ENCODE measurements around the gene STOML1.
"Not testable (repeated sequence)": the region's sequence is repeated elsewhere in the genome, so short reads cannot be mapped to it uniquely, and the experiment has no call there.

Gene STOML1

DNA sequence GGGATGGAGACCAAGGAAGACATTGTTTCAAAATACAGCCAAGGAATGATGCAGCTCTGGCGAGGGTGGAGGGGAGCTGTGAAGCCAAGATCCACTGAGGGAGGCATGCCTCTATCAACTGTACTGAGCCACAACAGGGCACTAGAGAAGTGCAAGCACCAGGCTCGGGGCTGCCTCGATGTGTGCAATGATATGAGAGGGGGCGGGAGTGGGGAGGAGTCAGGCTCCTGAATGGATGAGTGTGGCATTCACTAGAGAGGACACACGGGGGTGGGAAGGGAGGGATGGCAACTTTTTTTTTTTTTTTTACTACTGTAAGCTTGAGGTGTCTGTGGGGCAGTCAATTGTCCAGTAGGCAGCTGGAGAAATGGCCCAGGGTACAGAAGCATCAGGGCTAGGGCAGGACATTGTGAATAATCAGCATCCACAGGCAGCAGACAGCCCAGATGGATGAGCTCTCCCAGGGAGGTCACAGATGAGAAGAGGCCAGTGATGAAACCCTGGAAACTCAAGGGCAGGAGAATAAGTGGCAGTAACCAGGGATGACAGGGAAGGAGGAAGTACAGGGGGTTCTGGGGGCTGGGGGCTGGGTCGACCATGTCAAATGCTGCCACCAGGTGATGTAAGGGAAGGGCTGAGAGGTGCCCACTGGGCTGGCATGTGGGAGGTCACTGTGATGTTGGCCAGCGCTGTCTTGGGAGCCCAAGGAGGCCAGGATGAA lies 5.9 kb downstream of the STOML1 start:
- DNase-seq = no peak

- DNase-seq = no peak
Observed at GRCh38 chr15:73985101-73985873, 6.8 kb downstream of the STOML1 start.

DNA sequence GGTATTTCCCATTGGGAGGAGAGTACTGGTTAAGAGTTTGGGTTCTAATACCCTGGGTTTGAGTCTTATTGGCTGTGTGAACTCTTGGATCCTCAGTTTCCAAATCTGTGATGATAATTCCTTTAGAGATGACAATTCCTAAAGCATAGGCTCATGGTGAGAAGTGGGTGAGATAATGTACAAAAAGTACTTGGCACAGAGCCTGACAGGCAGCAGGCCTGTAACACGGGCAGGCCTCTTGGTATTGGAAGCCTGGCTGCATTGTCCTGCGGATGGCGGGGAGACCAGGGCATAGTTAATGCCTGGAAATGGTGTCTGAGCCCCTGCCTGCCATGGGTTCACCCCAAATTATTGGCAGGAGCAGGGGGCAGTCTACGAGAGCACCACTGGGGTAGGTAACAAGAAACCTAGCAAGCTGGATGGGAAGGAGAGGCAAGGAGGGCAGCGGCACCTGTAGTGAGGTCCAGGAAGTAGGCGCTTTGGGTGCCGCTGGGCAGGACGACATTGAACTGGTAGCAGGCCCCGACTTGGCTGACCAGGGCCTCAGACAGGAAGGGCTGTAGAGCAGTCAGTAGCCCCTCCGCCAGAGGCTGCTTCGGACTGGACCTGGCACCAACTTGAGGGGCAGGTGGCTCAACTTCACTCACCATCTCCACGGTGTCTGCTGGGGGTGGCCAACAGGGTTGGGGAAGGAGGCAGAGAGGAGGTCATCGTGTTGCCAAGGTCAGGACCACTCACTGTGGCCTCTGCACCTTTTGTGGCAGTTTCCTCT lies 7.7 kb downstream of the STOML1 start:
- DNase-seq = no peak

DNA sequence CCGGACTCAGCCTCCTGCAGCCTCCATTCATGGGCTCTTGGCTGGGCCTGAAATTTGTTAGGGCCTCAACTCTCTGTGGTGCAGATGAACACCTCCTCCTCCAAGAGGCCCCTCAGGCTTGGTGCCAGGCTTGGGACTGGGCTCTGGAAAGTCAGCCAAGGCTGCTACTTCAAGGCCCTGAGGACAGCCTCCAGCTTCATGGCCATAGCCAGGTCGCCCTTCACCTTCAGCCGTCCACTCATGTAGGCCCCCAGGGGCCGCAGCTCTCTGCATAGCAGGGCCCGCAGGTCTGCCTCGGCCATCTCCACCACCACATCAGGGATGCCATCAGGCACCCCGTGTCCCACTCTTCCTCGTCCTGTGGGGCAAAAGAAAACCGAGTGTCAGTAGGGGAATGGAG lies 8.3 kb downstream of the STOML1 start:
- no peak for DNase-seq

GRCh38 chr15:73983211-73983727 lies 8.8 kb downstream of the STOML1 start:
- DNase-seq = no peak

GRCh38 chr15:73982222-73982962 lies 9.7 kb downstream of the STOML1 start:
- DNase-seq = peak in 3 of 6 experiments; percentile 7 to 17 (median 10)

- no peak for DNase-seq
Observed at GRCh38 chr15:73981761-73982221, 10.3 kb downstream of the STOML1 start.

DNA sequence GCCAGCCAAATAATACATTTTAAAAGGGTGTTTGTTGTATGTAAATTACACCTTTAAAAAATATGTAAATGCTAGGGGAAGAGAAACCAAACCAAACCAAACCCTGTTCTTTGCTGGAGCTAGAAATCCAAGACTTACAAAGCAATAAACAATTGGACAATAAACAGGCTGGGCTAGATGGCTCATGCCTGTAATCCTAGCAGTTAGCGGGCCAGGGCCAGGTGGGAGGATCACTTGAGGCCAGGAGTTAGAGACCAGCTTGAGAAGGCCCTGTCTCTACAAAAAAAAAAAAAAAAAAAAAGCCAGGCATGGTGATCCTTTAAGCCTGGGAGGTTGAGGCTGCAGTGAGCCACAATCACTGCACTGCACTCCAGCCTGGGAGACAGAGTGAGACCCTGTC lies 12.5 kb downstream of the STOML1 start:
- DNase-seq = no peak

GRCh38 chr15:73978896-73979295 lies 13.2 kb downstream of the STOML1 start:
- no peak for DNase-seq

DNA sequence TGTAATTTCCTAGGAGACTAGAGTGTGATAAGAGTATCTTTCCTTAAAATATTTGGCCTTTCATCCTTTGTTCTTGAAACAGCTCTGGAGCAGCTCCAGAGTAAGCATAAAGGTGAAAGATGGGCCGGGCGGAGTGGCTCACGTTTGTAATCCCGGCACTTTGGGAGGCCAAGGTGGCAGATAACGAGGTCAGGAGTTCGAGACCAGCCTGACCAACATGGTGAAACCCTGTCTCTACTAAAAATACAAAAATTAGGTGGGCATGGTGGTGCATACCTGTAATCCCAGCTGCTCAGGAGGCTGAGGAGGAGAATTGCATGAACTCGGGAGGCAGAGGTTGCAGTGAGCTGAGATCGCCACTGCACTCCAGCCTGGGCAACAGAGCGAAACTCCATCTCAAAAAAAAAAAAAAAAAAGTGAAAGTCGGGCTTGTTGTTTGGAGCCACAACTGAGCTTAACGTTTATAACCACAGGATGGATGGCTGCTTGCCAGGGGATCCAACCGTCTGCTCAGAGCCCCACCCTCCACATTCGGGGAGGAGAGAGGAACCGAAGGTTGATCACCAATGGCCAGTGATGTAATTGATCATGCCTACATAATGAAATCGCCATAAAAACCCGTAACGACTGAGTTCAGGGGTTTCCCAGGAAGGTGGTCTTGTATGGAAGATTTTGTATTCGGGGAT lies 16.5 kb downstream of the STOML1 start:
- DNase-seq = peak; percentile 6 to 62 (median 33)

DNA sequence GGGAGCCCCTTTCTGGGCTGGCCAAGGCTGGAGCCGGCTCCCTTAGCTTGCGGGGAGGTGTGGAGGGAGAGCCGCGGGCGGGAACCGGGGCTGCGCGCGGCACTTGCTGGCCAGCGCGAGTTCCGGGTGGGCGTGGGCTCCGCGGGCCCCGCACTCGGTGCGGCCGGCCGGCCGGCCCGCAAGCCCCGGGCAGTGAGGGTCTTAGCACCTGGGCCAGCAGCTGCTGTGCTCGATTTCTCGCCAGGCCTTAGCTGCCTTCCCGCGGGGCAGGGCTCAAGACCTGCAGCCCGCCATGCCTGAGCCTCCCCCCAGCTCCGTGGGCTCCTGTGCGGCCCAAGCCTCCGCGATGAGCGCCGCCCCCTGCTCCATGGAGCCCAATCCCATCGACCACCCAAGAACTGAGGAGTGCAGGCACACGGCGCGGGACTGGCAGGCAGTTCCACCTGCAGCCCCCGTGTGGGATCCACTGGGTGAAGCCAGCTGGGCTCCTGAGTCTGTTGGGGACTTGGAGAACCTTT lies 18.4 kb downstream of the STOML1 start:
- not testable (repeated sequence) for DNase-seq

DNA sequence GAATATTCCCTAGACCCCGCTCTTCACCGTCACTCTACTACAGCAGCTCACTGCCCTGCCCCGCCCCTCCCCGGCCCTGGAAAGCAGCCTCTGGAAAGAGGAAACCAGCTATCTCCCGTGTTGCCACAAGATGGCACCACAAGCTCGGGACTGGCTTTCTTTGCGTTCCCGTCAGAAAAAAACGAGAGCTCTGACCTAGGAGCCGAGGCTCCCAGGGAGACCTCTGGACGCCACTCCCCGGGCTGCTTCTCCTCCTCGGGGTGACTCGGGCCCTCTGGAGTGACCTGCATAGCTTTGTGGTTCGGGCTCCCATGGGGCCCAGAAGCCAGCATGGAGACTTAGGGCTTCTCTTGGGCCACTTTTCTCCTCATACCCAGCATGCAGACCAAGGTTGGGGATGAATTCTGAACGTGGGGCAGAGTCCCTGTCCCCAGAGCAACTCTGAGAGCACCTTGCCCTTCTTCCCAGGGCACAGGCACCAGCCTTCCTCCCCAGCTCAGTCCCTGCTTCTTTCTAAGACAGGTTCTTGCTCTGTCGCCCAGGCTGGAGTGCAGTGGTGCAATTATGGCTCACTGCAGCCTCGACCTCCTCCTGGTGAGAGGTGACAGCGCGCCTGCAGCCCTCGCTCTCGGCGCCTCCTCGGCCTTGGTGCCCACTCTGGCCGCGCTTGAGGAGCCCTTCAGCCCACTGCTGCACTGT lies 19.0 kb downstream of the STOML1 start:
- DNase-seq = peak; percentile 51 to 83 (median 66)

DNA sequence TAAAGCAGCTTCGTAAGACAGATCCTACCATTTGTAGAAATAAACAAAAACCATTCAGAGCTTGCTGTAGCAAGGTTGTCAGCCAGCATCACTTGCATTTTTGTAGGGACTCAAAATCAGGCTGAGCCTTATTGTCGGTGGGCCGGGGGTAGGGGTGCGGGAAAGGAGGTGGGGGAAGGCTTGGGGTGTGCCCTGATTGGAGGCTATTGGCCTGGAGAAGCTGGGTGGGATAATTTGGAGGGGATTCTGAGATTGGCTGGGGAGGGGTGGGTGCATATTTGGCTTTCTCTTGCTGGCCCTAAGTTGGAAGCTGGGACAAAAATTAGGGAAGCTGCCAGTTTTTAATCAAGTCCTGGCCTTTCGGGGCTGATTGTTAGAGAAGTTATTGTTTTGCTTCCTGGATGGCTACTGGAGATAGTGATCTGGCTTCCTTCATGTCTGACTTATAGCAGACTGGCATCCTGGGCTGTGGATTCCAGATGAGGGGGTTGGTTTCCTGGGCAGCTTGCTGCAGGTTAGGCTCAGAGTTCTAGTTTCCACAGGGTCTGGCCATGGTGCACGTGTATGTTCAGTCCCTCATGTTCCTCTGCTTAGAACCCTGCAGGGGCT lies 22.8 kb downstream of the STOML1 start:
- no peak for DNase-seq

GRCh38 chr15:73968461-73968860 lies 23.6 kb downstream of the STOML1 start:
- DNase-seq = no peak

DNA sequence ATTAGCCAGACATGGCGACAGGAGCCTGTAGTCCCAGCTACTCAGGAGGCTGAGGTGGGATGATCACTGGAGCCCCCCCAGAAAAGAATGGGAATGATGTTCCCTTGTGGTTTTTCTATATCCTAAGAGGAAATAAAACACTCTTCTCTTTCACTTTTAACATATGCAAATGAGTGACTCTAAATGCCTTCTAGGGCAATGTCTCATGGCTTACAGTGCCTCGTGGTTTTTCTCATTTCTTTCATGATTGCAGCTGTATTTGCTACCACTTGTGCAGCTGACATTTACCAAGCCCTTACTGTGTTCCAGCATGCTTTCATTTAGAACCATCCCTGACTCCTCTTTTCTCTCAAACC lies 26.4 kb downstream of the STOML1 start:
- peak in 3 of 6 experiments; percentile 46 to 54 (median 50) for DNase-seq

GRCh38 chr15:73965094-73965757 lies 26.9 kb downstream of the STOML1 start:
- DNase-seq = peak in 2 of 6 experiments; percentile 41 to 54

GRCh38 chr15:73964736-73965093 lies 27.4 kb downstream of the STOML1 start:
- peak; percentile 66 to 91 (median 78) for DNase-seq

GRCh38 chr15:73962433-73962832 lies 29.7 kb downstream of the STOML1 start:
- DNase-seq = no peak

GRCh38 chr15:73960472-73961070 lies 31.5 kb downstream of the STOML1 start:
- not testable (repeated sequence) for DNase-seq

DNA sequence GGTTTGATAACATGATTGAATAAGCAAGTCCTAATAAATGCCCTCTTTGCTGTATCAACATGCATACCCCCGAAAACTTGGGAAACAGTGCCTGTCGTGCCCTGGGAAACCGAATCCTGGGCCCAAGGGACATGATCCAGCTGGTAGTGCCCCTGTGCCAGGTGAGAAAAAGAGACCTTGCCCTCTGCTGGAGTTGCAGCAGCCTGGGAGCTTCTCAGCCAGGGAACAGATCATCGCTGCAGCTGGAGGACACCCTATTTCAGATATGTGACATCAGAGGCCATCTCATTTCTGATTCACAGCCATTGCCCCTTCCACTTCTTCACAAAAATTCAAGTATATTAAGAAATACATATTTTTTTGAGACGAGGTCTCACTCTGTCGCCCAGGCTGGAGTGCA lies 32.3 kb downstream of the STOML1 start:
- no peak for DNase-seq

Data from stimulated activated naive CD4-positive, alpha-beta T cell (primary cell).